Epithelial cell of esophagus (primary cell): ENCODE data around the gene MACROD2.

ENCODE experiments used
- DNase-seq: peaks from one replicate; pipeline ENCODE4 v3.0.0; 2010; ENCODE audit warnings: low read depth
- H3K4me3 ChIP-seq: 2 replicates; pipeline ENCODE4 v1.5.1; 2011; ENCODE audit warnings: mild to moderate bottlenecking, low read length, control low read depth
- TF ChIP-seq, protein P1 (sequence below): IDR thresholded peaks from 2 replicates; pipeline ENCODE4 v1.5.1; 2011; ENCODE audit warnings: low read depth, mild to moderate bottlenecking, low read length, control low read depth, inconsistent platforms; ENCODE audit not compliant: insufficient read depth; ENCODE audit errors: missing control alignments

MACROD2 gene

DNA sequence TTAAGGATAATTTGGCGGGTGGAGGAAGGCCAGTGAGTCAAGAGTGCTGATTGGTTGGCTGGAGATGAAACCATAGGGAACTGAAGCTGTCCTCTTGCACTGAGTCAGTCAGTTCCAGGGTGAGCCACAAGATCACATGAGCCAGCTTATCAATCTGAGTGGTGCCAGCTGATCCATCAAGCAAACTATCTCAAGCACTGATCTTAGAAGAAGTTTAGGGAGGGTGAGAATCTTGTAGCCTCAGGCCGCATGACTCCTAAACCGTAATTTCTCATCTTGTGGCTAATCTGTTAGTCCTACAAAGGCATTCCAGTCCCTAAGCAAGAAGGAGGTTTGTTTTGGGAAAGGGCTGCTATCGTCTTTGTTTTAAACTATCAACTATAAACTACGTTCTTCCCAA lies 1623.6 kb downstream of the MACROD2 start:
- TF ChIP-seq, protein P1, sequence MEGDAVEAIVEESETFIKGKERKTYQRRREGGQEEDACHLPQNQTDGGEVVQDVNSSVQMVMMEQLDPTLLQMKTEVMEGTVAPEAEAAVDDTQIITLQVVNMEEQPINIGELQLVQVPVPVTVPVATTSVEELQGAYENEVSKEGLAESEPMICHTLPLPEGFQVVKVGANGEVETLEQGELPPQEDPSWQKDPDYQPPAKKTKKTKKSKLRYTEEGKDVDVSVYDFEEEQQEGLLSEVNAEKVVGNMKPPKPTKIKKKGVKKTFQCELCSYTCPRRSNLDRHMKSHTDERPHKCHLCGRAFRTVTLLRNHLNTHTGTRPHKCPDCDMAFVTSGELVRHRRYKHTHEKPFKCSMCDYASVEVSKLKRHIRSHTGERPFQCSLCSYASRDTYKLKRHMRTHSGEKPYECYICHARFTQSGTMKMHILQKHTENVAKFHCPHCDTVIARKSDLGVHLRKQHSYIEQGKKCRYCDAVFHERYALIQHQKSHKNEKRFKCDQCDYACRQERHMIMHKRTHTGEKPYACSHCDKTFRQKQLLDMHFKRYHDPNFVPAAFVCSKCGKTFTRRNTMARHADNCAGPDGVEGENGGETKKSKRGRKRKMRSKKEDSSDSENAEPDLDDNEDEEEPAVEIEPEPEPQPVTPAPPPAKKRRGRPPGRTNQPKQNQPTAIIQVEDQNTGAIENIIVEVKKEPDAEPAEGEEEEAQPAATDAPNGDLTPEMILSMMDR: no peak
- DNase-seq: no peak
- no peak overlapping the region for H3K4me3 ChIP-seq

DNA sequence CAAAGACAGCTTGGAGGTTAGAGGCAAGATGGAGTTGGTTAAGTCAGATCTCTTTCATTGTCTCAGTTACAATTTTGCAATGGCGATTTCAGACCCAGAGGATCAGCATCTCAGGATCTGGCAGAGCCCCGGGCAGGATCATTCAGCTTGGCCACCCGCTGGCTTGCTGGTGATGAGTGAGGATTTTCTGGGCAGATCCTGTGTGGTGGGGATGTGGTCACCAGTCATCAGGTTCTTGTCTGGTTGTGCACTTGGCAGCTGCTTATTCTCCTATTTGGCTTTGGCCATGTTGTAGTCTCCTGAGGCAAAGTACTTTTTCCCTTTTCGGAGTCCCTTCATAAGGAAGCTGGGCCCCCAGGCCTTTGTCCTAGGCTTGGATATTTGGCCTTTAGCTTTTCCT lies 1624.0 kb downstream of the MACROD2 start:
- H3K4me3 ChIP-seq: no peak overlapping the region
- TF ChIP-seq, protein P1: no peak
- no peak for DNase-seq

DNA sequence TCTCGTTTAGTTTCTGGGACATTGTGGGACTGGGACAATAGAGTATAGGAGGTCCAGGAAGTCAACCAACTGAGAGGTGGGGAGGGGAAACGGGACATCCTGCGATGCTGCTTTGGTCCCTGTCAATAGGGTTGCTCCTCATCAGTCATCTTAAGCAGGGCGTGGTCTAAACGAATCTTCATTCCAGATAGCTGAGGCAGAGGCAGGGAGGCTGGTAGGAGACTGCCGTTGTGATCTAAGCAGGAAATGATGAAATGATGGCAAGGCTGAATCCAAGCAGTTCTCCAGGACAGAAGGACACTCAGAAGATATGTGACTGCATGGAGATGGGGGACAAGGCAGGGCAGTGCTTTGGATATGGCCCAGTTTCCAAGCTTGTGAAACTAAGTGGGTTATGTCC lies 1624.5 kb downstream of the MACROD2 start:
- no peak for DNase-seq
- no peak overlapping the region for H3K4me3 ChIP-seq
- TF ChIP-seq, protein P1: no peak

DNA sequence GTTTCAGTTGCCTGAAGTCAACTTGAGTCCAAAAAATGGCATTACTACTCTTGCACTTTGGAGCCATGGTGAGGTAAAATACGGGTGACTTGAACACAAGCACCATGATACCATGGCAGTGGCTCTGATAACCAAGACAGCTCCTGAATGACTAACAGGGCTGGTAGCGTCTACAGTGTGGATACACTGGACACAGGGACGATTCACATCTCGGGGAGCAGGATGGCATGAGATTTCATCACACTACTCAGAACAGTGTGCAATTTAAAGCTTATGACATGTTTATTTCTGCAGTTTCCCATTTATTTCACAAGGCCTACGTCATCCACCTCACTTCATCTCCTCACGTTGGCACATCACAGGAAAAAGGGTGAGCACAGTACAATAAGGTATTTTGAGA lies 1627.1 kb downstream of the MACROD2 start:
- H3K4me3 ChIP-seq: no peak overlapping the region
- DNase-seq: no peak
- TF ChIP-seq, protein P1: no peak

DNA sequence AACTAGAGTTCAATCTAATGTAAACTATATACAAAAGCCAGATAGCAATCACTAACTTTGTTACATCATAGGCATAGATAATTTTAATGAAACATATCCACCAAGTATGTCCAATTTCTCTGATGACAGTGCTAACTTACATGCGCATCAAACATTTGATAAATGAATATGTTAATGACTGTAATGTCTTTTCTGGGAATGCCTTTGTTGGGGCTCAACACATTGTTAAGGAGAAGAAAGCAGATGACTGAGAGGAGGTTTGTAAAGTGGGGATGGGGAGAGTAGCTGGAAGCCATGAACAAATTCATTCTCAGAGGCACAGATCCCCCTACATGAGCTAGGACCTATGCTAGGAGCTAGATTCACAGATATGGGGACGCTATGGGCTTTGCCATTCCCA lies 1627.9 kb downstream of the MACROD2 start:
- no peak for DNase-seq
- TF ChIP-seq, protein P1: no peak
- no peak overlapping the region for H3K4me3 ChIP-seq

DNA sequence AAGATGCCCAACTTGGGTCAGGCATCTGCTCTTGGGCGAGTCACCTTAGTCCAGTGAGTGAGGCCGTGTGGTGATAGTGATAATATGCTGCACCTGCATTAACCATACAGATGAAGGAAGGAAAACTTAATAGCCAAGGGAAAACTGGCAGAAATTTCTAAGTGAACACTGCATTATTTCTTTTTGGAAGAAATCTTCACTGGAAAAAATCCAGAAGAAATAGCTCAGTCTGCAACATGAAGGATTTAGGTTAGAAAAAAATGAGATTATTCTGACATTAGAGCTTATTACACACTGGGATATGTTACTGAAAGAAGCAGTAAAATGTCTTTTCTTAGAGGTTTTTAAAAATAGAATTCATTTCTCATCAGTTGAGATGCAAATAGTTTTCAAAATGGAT lies 1630.7 kb downstream of the MACROD2 start:
- TF ChIP-seq, protein P1: no peak

DNA sequence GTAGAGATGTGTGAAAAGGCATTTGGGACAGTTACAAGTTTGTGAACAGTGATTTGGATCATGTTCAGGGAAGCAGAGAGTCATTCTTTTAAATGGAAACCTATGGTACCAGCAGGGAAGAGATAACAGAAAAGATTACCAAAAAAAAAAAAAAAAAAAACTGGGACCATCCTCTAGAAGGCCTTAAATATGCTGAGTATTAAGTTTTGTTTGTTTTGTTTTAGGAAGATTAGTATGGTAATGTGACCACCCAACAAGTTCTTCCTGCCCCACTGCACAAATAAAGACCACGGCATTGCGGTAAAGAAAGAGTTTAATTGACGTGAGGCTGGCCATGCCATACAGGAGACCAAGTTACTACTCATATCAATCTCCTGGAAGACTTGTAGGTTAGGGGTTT lies 1631.8 kb downstream of the MACROD2 start:
- TF ChIP-seq, protein P1: no peak

More for the DNA sequence above, 1630.7 kb downstream of the MACROD2 start:
- no peak for DNase-seq
- no peak overlapping the region for H3K4me3 ChIP-seq

More for the DNA sequence above, 1631.8 kb downstream of the MACROD2 start:
- H3K4me3 ChIP-seq: no peak overlapping the region
- no peak for DNase-seq
